Chondrocyte (in vitro differentiated cells): Measurements from ENCODE around the gene ARHGEF4. TPM values are rescaled to one million over a fixed set of nuclear protein-coding genes. Genes with fewer than 3 reads are reported as not detected.

Experiments used
- DNase-seq: peaks from one replicate; pipeline ENCODE4 v3.0.0; 2021; ENCODE audit warnings: mixed read lengths, low spot score
- H3K27ac Mint-ChIP-seq: one replicate; pipeline ENCODE4 v1.8.0; 2021; ENCODE audit warnings: mild to moderate bottlenecking, moderate library complexity, mixed read lengths; ENCODE audit not compliant: unreplicated experiment
- H3K27me3 Mint-ChIP-seq: 2 replicates; pipeline ENCODE4 v1.8.0; 2021; ENCODE audit warnings: low read depth, mixed read lengths
- H3K36me3 Mint-ChIP-seq: 2 replicates; pipeline ENCODE4 v1.8.0; 2021; ENCODE audit warnings: low read depth, mixed read lengths
- H3K4me1 Mint-ChIP-seq: 2 replicates; pipeline ENCODE4 v1.8.0; 2021; ENCODE audit warnings: low read depth, mild to moderate bottlenecking, mixed read lengths
- H3K4me3 Mint-ChIP-seq: one replicate; pipeline ENCODE4 v1.8.0; 2021; ENCODE audit warnings: mild to moderate bottlenecking, moderate library complexity, mixed read lengths; ENCODE audit not compliant: unreplicated experiment
- H3K9me3 Mint-ChIP-seq: 2 replicates; pipeline ENCODE4 v1.8.0; 2021; ENCODE audit warnings: low read depth, mixed read lengths
- total RNA-seq: library from RNA; stranded (reverse); gene quantifications from 3 replicates; pipeline ENCODE4 v1.2.1, GENCODE V29; 2021
- TF ChIP-seq, protein P1 (sequence below): fragments of 200-600 bp; sonication (generic); IDR thresholded peaks from 2 replicates; pipeline ENCODE4 v1.5.0; 2021; ENCODE audit warnings: antibody characterized with exemption, mild to moderate bottlenecking, moderate library complexity

Gene ARHGEF4
- total RNA-seq, 1 donor from 2014 or later: 12.3 TPM

DNA sequence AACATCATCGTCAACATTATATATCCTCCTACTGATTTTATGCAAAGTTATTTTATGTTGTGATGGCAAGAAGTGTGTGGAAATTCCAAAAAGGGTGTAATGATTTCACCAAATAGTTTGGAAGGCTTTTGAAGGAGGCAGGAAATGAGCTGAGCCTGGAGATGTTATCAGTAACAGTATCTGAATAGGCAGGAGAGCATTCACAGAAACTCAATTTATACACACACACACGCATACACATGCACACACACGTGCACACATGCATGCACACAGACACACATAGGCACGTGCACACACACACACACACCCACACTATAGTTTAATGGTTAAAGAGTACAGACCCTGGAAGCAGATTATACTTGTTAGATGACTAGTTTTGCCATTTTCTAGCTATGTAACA, 47.3 kb downstream of the ARHGEF4 start:
- TF ChIP-seq, protein P1, sequence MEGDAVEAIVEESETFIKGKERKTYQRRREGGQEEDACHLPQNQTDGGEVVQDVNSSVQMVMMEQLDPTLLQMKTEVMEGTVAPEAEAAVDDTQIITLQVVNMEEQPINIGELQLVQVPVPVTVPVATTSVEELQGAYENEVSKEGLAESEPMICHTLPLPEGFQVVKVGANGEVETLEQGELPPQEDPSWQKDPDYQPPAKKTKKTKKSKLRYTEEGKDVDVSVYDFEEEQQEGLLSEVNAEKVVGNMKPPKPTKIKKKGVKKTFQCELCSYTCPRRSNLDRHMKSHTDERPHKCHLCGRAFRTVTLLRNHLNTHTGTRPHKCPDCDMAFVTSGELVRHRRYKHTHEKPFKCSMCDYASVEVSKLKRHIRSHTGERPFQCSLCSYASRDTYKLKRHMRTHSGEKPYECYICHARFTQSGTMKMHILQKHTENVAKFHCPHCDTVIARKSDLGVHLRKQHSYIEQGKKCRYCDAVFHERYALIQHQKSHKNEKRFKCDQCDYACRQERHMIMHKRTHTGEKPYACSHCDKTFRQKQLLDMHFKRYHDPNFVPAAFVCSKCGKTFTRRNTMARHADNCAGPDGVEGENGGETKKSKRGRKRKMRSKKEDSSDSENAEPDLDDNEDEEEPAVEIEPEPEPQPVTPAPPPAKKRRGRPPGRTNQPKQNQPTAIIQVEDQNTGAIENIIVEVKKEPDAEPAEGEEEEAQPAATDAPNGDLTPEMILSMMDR: no peak
- DNase-seq: no peak
- Mint-ChIP-seq H3K9me3 (no peaks in the 10 kb centered on the region), H3K27ac (no peak overlapping the region), H3K36me3 (no peaks in the 10 kb centered on the region), H3K4me1 (no peaks in the 10 kb centered on the region), H3K4me3 (no peak overlapping the region), H3K27me3 (peaks cover 4% of the 10 kb centered on the region)

DNA sequence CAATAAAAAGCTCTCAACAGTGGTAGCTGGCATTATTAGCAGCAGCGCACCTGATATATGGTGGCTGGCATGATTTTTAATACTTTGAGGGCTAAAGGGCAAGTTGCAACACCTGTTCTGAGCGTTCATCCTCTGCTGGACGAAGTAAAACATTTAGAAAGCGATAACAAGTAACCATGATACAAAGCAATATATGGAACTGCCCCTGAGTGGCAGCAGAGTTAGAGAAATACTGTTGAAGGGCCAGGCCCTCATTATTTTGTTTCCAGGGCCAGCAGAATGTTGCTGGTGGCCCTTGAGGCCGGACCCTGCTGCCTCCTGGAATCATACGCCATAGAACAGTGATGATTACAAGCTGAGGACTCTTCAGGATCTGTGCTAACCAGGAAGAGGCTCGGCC, 47.8 kb downstream of the ARHGEF4 start:
- no peak overlapping the region for H3K27ac Mint-ChIP-seq
- H3K36me3 Mint-ChIP-seq: no peaks in the 10 kb centered on the region
- peaks cover 8% of the 10 kb centered on the region for H3K27me3 Mint-ChIP-seq
- H3K4me3 Mint-ChIP-seq: no peak overlapping the region
- no peaks in the 10 kb centered on the region for H3K9me3 Mint-ChIP-seq
- no peaks in the 10 kb centered on the region for H3K4me1 Mint-ChIP-seq
- DNase-seq: no peak
- TF ChIP-seq, protein P1: no peak

DNA sequence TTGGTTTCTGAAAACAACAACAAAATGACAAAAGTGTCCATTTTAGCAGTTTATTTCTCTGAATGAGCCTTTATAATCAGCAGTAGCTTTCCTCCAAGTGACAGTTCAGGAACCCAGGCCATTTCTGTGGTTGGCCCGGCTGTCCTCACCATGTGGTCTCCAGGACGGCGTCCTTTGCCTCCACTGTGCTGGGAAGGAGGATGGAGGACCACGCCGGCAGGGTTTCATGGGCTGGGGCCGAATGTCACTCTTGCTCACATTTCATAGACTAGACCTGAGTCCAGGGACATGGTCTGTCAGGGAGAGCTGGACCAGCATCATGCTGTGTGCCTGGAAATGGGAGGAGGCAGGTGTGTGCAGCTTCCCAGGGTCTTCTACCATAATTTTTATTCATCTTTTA, 50.9 kb downstream of the ARHGEF4 start:
- TF ChIP-seq, protein P1: no peak
- no peaks in the 10 kb centered on the region for H3K36me3 Mint-ChIP-seq
- H3K27me3 Mint-ChIP-seq: peaks cover 20% of the 10 kb centered on the region
- H3K4me3 Mint-ChIP-seq: no peak overlapping the region
- no peak overlapping the region for H3K27ac Mint-ChIP-seq
- no peaks in the 10 kb centered on the region for H3K4me1 Mint-ChIP-seq
- H3K9me3 Mint-ChIP-seq: no peaks in the 10 kb centered on the region
- DNase-seq: no peak

DNA sequence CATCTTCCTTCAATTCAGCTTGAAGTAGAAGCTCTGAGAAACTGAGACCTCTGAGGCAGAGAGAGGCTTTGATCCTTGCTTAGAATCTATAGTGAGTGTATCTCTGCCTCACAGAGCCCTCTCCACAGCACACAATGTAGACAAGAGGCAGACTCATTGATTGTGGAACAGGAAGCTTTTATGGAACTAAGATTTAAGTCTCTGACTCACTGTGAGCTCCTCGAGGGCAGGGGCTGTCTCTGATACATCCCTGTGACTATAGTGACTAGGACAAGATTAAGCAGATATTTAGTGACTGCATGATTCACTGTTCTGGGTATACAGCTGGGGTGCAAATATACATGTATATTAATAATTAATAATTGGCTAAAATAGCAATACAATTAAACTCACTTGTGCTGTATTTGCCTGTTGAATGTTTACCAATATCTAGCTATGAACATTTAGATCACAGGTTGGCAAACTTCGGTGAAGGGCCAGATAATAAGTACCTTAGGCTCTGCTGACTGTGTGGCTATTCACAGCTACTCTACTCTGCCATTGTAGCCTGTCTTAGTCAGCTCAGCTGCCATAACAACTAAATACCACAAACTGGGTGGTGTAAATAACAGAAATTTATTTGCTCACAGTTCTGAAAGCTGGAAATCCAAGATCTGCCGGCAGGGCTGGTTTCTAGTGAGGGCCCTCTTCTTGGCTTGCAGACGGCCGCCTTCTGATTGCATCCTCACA, 54.4 kb downstream of the ARHGEF4 start:
- no peak for DNase-seq
- no peak overlapping the region for H3K4me3 Mint-ChIP-seq
- no peaks in the 10 kb centered on the region for H3K4me1 Mint-ChIP-seq
- H3K36me3 Mint-ChIP-seq: no peaks in the 10 kb centered on the region
- TF ChIP-seq, protein P1: no peak
- no peak overlapping the region for H3K27ac Mint-ChIP-seq
- peaks cover 6% of the 10 kb centered on the region for H3K9me3 Mint-ChIP-seq
- H3K27me3 Mint-ChIP-seq: peaks cover 23% of the 10 kb centered on the region

DNA sequence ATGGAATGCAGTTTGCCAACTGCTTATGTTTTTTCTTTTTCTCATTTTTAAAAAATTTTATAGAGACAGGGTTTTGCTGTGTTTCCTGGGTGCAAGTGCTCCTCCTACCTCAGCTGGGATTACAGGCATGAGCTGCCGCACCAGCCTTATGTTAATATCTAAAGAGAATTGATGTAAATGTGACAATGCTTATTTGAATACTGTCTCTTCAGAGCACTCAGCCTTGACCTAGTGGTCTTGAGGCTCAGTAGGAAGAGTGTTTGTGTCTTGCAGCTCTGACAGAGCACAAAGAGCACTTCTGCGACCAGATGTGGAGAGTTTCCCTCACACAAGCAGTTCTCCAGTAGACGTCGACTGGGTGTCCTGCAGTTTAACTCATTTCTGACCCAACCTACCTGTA, 55.3 kb downstream of the ARHGEF4 start:
- Mint-ChIP-seq H3K36me3 (no peaks in the 10 kb centered on the region), H3K27ac (no peak overlapping the region), H3K9me3 (peaks cover 6% of the 10 kb centered on the region), H3K4me3 (no peak overlapping the region), H3K27me3 (peaks cover 23% of the 10 kb centered on the region), H3K4me1 (no peaks in the 10 kb centered on the region)
- no peak for DNase-seq
- TF ChIP-seq, protein P1: no peak
